ENCODE data around the gene TM2D3.

DNA sequence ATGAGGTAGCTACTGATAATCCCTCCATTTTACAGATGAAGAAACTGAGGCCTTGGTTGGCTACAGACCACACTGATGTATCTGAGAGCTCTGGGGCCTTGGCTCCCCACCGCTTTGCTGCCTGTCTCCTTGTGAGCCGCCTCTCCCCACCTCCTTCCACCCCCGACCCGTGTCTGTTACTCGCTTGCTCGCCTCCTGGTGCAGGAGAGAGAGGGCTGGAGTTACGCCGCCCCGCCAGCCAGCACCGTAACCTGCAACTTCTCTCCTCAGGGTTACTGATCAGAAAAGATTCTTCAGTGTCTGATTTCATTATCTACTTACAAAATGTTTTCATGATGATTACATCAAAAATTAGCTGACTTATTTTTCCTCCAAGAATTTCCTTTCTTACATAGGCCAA, 34.1 kb downstream of the TM2D3 start:
- TF ChIP-seq, protein P1, sequence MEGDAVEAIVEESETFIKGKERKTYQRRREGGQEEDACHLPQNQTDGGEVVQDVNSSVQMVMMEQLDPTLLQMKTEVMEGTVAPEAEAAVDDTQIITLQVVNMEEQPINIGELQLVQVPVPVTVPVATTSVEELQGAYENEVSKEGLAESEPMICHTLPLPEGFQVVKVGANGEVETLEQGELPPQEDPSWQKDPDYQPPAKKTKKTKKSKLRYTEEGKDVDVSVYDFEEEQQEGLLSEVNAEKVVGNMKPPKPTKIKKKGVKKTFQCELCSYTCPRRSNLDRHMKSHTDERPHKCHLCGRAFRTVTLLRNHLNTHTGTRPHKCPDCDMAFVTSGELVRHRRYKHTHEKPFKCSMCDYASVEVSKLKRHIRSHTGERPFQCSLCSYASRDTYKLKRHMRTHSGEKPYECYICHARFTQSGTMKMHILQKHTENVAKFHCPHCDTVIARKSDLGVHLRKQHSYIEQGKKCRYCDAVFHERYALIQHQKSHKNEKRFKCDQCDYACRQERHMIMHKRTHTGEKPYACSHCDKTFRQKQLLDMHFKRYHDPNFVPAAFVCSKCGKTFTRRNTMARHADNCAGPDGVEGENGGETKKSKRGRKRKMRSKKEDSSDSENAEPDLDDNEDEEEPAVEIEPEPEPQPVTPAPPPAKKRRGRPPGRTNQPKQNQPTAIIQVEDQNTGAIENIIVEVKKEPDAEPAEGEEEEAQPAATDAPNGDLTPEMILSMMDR (IDR thresholded peaks at IDR 0.05; ENCODE audit: extremely low read depth in 1 of 2, insufficient read depth in 1 of 2, low read depth in 1 of 2, low read length in 2 of 2): no peak
- TF ChIP-seq FOS (IDR thresholded peaks at IDR 0.05; ENCODE audit: borderline replicate concordance, insufficient read depth, low read length) (no peak), POLR2AphosphoS5 (IDR thresholded peaks at IDR 0.05; ENCODE audit: insufficient read depth, low read depth, low read length) (no peak)
